ENCODE measurements around the gene PCDHGA12.

PCDHGA12 gene

DNA sequence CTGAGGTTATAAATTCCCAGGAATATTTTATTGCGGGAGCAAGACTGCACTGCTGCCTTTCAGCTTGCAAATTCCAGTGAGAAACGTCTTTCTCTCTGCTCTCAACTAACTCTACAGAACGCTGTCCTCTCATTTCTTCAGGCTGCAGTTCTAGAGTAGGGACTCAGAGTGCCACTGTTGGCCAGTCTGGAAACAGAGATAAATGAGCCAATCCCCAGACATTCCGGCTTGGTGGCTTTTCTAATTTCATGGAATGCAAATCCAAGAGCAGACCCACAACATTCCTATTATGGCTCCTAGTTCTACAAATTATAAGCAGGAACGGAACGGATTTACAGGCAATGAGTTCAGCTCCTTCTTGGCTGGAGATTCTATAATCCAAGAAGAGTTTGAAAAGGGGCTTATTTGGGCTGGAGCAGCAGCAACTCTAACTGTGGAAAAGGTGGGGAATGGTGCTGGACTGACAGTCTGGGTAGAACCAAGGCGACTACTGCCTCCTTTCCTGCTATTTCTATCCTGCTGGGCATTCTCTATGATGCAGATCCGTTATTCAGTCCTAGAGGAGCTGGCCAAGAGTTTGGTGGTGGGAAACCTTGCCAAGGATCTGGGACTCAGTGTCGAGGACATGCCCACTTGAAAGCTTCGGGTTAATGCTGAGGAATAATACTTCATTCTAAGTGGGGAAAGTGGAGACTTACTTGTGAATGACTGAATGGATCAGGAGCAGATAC is 9.3 kb downstream of the PCDHGA12 start:
- DNase-seq (ENCODE audit: low read depth), result no peak

- DNase-seq (ENCODE audit: low read depth), result no peak
These were observed 10.0 kb downstream of the PCDHGA12 start for GRCh38 chr5:141440341-141440740.

DNA sequence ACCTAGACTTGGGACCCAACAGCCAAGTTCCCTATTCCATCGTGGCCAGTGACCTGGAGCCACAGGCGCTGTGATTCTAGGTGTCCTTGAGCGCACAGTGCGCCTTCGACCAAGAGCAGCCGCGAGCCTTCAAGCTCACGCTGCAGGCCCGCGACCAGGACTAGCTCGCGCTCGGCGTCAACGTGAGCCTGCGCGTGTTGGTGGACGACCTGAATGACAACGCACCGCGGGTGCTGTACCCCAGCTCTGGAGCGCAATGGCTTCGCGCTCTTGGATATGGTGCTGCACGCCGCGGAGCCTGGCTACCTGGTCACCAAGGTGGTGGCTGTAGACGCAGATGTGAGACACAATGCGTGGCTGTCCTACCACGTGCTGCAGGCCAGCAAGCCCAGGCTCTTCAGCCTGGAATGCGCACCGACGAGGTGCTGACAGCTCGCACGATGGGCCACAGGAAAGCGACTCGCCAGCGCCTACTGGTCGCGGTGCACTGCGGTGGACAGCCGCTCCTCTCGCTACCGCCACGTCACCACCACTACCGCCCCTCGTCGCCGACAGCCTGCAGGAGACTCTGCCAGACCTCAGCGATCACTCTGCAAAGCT is 11.4 kb downstream of the PCDHGA12 start:
- DNase-seq (ENCODE audit: low read depth), result no peak

GRCh38 chr5:141465351-141465750 is 35.0 kb downstream of the PCDHGA12 start:
- no peak for DNase-seq (ENCODE audit: low read depth)

DNA sequence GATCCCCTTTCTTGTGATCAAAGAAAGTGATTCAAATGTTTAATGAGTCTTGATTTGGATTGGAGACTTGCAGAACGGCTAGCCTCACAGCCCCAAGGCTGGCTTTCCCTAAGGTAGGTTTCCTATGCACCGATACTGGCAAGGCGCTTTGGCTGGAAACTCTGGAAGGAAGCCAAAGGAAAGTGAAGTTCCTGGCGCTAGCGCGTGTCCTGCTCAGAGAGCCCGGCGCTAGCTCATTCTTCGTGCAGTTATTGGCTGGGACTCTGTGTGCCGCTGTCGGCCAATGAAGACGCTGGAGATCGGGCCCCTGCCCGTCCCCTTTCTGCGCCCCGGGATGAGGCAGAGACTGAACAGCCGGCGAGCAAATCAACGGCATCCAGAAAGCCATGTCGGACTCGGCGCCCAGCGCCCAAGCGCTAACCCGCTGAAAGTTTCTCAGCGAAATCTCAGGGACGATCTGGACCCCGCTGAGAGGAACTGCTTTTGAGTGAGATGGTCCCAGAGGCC is 45.4 kb downstream of the PCDHGA12 start, which contains the start of gene PCDHGC3:
Gene PCDHGC3 (plus strand): TSS at position 342 of the 507 bp plus-strand sequence. CDS start 151 bp downstream, at position 493.
- DNase-seq (ENCODE audit: low read depth), result no peak

- DNase-seq (ENCODE audit: low read depth), result no peak
These were observed 46.0 kb downstream of the PCDHGA12 start for GRCh38 chr5:141476132-141476911.

DNA sequence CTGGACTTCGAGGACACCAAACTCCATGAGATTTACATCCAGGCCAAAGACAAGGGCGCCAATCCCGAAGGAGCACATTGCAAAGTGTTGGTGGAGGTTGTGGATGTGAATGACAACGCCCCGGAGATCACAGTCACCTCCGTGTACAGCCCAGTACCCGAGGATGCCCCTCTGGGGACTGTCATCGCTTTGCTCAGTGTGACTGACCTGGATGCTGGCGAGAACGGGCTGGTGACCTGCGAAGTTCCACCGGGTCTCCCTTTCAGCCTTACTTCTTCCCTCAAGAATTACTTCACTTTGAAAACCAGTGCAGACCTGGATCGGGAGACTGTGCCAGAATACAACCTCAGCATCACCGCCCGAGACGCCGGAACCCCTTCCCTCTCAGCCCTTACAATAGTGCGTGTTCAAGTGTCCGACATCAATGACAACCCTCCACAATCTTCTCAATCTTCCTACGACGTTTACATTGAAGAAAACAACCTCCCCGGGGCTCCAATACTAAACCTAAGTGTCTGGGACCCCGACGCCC is 46.8 kb downstream of the PCDHGA12 start:
- no peak for DNase-seq (ENCODE audit: low read depth)

- DNase-seq (ENCODE audit: low read depth), result no peak
These were observed 47.5 kb downstream of the PCDHGA12 start for GRCh38 chr5:141477815-141478214.

DNA sequence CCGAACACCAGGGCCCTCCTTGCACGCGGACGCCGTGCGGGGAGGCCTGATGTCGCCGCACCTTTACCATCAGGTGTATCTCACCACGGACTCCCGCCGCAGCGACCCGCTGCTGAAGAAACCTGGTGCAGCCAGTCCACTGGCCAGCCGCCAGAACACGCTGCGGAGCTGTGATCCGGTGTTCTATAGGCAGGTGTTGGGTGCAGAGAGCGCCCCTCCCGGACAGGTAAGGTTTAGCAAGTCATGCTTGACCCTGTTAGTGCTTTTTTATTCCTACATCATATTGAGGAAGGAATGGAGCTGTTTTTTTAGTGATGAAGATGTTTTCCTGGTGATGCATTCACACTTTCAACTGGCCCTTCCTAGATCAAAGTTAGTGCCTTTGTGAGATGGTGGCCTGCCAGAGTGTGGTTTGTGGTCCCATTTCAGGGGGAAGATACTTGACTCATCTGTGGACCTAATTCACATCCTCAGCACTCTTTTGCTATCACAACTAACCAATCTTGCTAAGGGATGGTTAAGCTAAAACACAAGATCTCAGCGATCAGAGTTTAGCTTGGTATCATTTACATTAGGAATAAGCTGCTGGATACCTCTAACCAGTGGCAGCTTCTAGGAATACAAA is 48.1 kb downstream of the PCDHGA12 start:
- DNase-seq (ENCODE audit: low read depth), result no peak

DNA sequence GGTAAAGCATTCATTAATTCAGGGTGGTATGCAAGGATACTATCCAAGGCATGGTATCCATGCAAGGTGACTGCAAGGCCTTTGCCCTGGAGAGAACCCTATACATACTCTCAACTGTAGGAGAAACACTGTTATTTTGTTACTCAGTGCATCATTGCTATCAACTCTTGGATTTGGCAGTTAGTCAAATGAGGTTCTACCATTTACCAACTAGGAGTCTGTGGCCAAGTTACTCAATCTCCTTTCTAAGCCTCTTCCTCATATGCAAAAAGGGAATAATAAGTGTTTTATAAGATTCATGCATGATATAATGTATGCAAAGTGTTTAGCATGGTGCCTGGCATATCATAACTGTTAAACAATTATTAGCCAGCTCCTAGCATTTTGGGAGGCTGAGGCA is 49.5 kb downstream of the PCDHGA12 start:
- no peak for DNase-seq (ENCODE audit: low read depth)
